GM12878 (cell line): ENCODE results near the gene PHACTR1. TPM values are rescaled to one million over a fixed set of nuclear protein-coding genes. Genes with fewer than 3 reads are reported as not detected.

ENCODE experiments used
- ASH2L ChIP-seq: fragments of 300-600, 200-600 bp; sonication (generic); IDR thresholded peaks from 2 replicates; pipeline ENCODE4 v1.6.1; 2017; ENCODE audit warnings: low read depth, mild to moderate bottlenecking, borderline replicate concordance
- ATF3 ChIP-seq: IDR thresholded peaks from 2 replicates; pipeline ENCODE4 v1.6.1; 2011; ENCODE audit warnings: low read depth, mild to moderate bottlenecking, low read length, moderate library complexity, borderline replicate concordance; ENCODE audit errors: extremely low read depth
- BCL11A ChIP-seq: IDR thresholded peaks from 2 replicates; pipeline ENCODE4 v1.6.1; 2011; ENCODE audit warnings: low read depth, low read length
- CUX1 ChIP-seq: IDR thresholded peaks from 2 replicates; pipeline ENCODE4 v1.6.1; 2012; ENCODE audit warnings: improper control_type of control experiment, low read depth, low read length; ENCODE audit not compliant: insufficient replicate concordance
- E2F8 ChIP-seq: fragments of 450-650 bp; IDR thresholded peaks from 2 replicates; pipeline ENCODE4 v1.6.1; 2018; ENCODE audit warnings: mild to moderate bottlenecking, low read depth, moderate library complexity; ENCODE audit not compliant: partially characterized antibody
- NFIC ChIP-seq: IDR thresholded peaks from 2 replicates; pipeline ENCODE4 v1.6.1; 2012; ENCODE audit warnings: low read depth, mild to moderate bottlenecking, inconsistent platforms, low read length, moderate library complexity
- NFYB ChIP-seq: IDR thresholded peaks from 2 replicates; pipeline ENCODE4 v1.6.1; 2011; ENCODE audit warnings: low read depth, mild to moderate bottlenecking, low read length, improper control_type of control experiment, moderate library complexity; ENCODE audit not compliant: insufficient read depth
- SIX5 ChIP-seq: IDR thresholded peaks from 2 replicates; pipeline ENCODE4 v1.6.1; 2011; ENCODE audit warnings: mild to moderate bottlenecking, low read depth, low read length, moderate library complexity; ENCODE audit not compliant: severe bottlenecking
- TARDBP ChIP-seq: IDR thresholded peaks from 2 replicates; pipeline ENCODE4 v1.6.1; 2016; ENCODE audit warnings: borderline replicate concordance
- ZSCAN29 ChIP-seq: fragments of 450-650 bp; IDR thresholded peaks from 2 replicates; pipeline ENCODE4 v1.6.1; 2017; ENCODE audit warnings: mild to moderate bottlenecking, moderate library complexity
- polyA plus RNA-seq, 11 experiments: library from polyadenylated mRNA; depleted of rRNA in 4 of 11; unstranded in 6 of 11; stranded (reverse) in 5 of 11; fragments of >200 nt; fragmentation: Nextera tagmentation in 4 of 11; fragmentation: Illumina TruSeq in 1 of 11; extraction: Ambion mirVana in 4 of 11; extraction: Trizol in 1 of 11; gene quantifications; 1 replicate in 1 of 11; 2 replicates in 10 of 11; pipeline versions ENCODE4 v1.2.1 to v1.2.3, GENCODE V29; 2011 to 2016; ENCODE audit warnings: inconsistent platforms in 2 of 11, missing spikeins in 2 of 11, low read depth in 1 of 11
- total RNA-seq, 4 experiments: library from RNA; depleted of rRNA in 3 of 4; stranded (reverse); fragments of >200 nt in 3 of 4; fragmentation: Illumina TruSeq in 1 of 4; extraction: Trizol in 1 of 4; gene quantifications; 2 replicates each; pipeline versions ENCODE4 v1.2.1 to v1.2.3, GENCODE V29; 2013 to 2021

The PHACTR1 gene
- total and polyA plus RNA-seq, 10 of the 15 experiments (the other 5 are each of a cell fraction or from before 2014, with no cell fraction given): 34.2 to 94.6 (median 62.3) TPM

GRCh38 chr6:13089296-13089994, 372.9 kb downstream of the PHACTR1 start (continued):
- TF ChIP-seq ATF3: no peak
- TF ChIP-seq ASH2L: no peak
- no peak for TF ChIP-seq E2F8
- TF ChIP-seq BCL11A: no peak
- TF ChIP-seq NFYB: no peak
- TF ChIP-seq TARDBP: no peak
- TF ChIP-seq ZSCAN29: no peak
- TF ChIP-seq NFIC: no peak
- no peak for TF ChIP-seq SIX5
- TF ChIP-seq CUX1: no peak
